Stimulated activated CD4-positive, alpha-beta T cell treated with anti-CD3 and anti-CD28 coated beads, Interleukin-1b, Interleukin-23, amount 100 ng/mL, for 1 hour (primary cell): ENCODE measurements around the gene NME2.

ENCODE experiments used
- DNase-seq, 2 donors: peaks; one replicate each; pipeline ENCODE4 v3.0.0-alpha.2; 2020; ENCODE audit warnings: low read depth in 2 of 2

NME2 gene

DNA sequence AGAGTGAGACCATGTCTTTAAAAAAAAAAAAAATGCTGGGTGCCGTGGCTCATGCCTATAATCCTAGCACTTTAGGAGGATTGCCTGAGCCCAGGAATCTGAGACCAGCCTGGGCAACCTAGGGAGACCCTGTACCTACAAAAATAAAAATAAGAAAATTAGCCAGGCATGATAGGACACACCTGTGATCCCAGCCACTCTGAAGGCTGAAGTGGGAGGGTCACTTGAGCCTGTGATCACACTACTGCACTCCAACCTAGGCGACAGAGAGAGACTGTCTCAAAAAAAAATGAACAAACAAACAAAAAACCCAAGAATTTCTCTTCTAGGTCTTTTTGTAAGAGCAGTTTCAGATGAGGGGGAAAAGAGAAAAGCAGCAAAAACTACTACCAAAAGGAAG lies 34.6 kb downstream of the NME2 start:
- no peak for DNase-seq

DNA sequence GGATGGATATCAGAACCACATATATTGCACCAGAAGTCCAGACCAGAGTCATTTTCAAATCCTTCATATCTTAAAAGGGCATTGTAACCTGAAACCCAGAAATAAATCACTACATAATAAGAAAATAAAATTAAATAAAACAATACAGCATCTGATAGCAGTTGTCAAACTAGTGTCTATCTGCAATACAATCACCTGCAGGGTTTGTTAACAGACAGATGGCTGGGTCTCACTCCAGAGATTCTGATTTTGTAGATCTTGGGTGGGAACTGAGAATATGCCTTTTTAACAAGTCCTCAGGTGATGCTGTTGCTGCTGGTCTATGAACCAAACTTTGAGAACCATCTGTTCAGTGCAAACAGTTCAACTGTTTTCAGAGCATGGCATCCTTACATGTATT lies 37.6 kb downstream of the NME2 start:
- DNase-seq: no peak

DNA sequence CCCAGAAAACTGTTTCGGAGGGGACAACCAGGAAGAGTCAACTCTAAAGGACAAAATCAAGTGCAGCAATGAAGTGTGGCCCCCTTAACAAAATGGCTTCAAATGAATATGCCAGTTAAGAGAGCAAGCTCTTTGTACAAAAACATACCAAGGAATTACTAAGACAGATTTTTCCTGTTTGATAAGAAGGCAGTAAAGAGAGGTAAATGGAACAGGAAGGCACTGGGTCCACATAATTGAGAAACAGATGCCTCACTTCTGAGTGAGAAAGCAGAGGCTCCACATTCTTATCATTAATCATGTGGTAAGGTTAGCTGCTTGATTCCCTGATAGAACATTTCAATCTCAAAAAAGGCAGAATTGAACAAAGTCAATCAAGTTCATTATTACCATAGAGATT lies 48.7 kb downstream of the NME2 start:
- no peak for DNase-seq

DNA sequence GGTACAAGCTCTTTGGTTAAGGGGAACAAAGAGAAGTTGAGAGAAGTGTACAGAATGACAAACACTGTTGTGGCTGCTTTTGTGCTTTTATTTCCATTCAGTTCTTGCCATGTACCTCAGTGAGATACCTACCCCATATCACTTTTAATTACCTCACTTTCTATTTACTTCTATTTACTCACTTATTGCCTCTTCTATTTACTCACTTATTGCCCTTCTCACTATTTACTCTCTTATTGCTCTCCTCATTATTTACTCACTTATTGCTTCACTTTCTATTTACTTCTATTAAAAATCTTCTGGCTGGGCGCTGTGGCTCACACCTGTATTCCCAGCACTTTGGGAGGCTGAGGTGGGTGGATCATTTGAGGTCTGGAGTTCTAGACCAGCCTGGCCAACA lies 51.7 kb downstream of the NME2 start:
- DNase-seq: no peak

DNA sequence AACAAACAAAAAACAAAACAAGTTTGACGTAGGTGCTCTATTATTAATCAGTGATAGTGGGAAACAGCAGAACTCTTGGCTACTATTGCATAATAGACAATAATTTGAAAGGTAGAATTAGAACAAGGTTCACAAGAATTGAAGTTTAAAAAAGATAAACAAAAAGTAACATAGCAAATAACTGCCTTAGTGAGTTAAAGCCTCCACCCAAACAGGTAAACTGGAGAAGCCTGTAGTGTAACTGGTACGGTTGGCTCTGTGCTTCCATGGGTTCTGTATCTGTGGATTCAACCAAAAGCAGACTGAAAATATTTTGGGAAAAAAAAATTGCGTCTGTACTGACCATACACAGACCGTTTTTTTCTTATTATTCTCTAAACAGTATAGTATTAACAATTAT lies 55.1 kb downstream of the NME2 start:
- DNase-seq: no peak
